ENCODE data around the gene SYPL2. TPM values are rescaled to one million over a fixed set of nuclear protein-coding genes. Genes with fewer than 3 reads are reported as not detected.

SYPL2 gene
- total RNA-seq, 1 donor from 2014 or later: 0.42 TPM

DNA sequence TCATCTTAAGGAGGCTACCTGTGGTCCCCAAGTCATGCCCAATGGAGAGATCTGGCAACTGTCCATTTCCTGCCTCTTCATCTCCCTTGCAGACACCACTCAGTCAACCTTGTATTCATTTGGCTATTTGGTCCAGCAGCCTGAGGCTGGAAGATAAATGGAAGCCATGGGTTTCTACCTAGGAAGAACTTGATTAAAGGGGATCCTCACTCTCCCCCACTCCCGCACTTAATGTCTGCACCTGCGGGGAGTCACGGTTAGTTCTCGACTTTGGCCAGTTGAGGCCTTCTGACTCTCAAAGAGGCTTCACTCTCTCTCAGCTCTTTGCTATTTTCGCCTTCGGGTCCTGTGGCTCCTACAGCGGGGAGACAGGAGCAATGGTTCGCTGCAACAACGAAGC, 8.9 kb downstream of the SYPL2 start:
- Mint-ChIP-seq H3K4me3 (ENCODE audit: unreplicated experiment) (no peak overlapping the region), H3K27ac (ENCODE audit: unreplicated experiment) (no peak overlapping the region), H3K4me1 (ENCODE audit: low read depth, unreplicated experiment) (peaks cover 3% of the 10 kb centered on the region), H3K36me3 (ENCODE audit: unreplicated experiment) (peaks cover 4% of the 10 kb centered on the region), H3K9me3 (ENCODE audit: unreplicated experiment) (peaks cover 4% of the 10 kb centered on the region), H3K27me3 (ENCODE audit: unreplicated experiment) (peaks cover 10% of the 10 kb centered on the region)
- TF ChIP-seq, protein P1, sequence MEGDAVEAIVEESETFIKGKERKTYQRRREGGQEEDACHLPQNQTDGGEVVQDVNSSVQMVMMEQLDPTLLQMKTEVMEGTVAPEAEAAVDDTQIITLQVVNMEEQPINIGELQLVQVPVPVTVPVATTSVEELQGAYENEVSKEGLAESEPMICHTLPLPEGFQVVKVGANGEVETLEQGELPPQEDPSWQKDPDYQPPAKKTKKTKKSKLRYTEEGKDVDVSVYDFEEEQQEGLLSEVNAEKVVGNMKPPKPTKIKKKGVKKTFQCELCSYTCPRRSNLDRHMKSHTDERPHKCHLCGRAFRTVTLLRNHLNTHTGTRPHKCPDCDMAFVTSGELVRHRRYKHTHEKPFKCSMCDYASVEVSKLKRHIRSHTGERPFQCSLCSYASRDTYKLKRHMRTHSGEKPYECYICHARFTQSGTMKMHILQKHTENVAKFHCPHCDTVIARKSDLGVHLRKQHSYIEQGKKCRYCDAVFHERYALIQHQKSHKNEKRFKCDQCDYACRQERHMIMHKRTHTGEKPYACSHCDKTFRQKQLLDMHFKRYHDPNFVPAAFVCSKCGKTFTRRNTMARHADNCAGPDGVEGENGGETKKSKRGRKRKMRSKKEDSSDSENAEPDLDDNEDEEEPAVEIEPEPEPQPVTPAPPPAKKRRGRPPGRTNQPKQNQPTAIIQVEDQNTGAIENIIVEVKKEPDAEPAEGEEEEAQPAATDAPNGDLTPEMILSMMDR (IDR thresholded peaks at IDR 0.05; ENCODE audit: partially characterized antibody, unreplicated experiment): no peak
- no peak for DNase-seq

DNA sequence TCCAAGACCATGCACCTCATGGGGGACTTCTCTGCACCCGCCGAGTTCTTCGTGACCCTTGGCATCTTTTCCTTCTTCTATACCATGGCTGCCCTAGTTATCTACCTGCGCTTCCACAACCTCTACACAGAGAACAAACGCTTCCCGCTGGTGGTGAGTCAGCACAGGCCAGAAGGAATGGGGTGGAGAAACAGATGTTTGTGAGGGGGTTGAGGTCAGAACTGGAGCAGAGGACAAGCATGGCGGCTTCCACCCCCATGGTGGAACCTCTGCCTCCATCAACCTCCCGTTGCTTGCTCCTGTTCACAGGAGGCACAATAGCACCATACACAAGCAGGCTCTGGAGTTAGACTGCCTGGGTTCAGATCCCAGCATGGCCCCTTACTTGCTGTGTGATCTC, 10.5 kb downstream of the SYPL2 start:
- Mint-ChIP-seq H3K27ac (ENCODE audit: unreplicated experiment) (no peak overlapping the region), H3K4me1 (ENCODE audit: low read depth, unreplicated experiment) (peaks cover 3% of the 10 kb centered on the region), H3K4me3 (ENCODE audit: unreplicated experiment) (no peak overlapping the region), H3K27me3 (ENCODE audit: unreplicated experiment) (peaks cover 10% of the 10 kb centered on the region), H3K36me3 (ENCODE audit: unreplicated experiment) (peaks cover 4% of the 10 kb centered on the region), H3K9me3 (ENCODE audit: unreplicated experiment) (peaks cover 4% of the 10 kb centered on the region)
- DNase-seq: no peak
- TF ChIP-seq, protein P1 (IDR thresholded peaks at IDR 0.05; ENCODE audit: partially characterized antibody, unreplicated experiment): no peak

DNA sequence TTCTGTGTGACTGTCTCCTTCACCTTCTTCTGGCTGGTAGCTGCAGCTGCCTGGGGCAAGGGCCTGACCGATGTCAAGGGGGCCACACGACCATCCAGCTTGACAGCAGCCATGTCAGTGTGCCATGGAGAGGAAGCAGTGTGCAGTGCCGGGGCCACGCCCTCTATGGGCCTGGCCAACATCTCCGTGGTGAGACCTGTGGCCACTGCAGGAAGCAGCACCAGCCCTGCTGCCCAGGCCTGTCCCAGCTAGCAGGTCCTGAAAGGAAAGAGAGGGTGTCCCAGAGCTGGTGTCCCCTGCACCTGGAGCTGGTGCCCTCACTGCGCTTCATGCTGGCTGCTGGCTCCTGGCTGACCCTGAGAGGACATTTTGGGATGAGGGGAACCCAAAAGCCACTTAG, 11.5 kb downstream of the SYPL2 start:
- Mint-ChIP-seq H3K36me3 (ENCODE audit: unreplicated experiment) (peaks cover 4% of the 10 kb centered on the region), H3K9me3 (ENCODE audit: unreplicated experiment) (peaks cover 9% of the 10 kb centered on the region), H3K27me3 (ENCODE audit: unreplicated experiment) (peaks cover 17% of the 10 kb centered on the region), H3K4me1 (ENCODE audit: low read depth, unreplicated experiment) (peaks cover 10% of the 10 kb centered on the region), H3K27ac (ENCODE audit: unreplicated experiment) (no peak overlapping the region), H3K4me3 (ENCODE audit: unreplicated experiment) (no peak overlapping the region)
- no peak for DNase-seq
- TF ChIP-seq, protein P1 (IDR thresholded peaks at IDR 0.05; ENCODE audit: partially characterized antibody, unreplicated experiment): no peak

DNA sequence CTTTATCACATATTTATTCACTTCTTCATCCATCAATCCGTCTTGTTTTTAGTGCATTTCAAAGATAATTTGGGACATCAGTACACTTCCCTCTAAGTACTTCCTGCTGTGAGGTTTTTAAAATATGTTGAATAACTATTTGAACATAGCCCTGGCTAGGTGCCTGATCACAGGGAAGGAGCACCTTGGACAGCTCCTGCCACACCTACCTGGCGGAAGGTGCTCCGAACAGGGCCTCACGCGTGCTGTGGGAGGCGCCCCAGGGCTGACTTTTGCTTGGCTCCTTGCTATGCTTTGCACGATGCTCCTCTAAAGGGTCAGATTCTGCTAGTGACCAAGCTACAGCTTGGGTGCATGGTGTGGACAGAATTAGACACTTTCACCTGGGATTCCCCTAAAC, 12.5 kb downstream of the SYPL2 start:
- peaks cover 10% of the 10 kb centered on the region for H3K4me1 Mint-ChIP-seq (ENCODE audit: low read depth, unreplicated experiment)
- peaks cover 4% of the 10 kb centered on the region for H3K36me3 Mint-ChIP-seq (ENCODE audit: unreplicated experiment)
- TF ChIP-seq, protein P1 (IDR thresholded peaks at IDR 0.05; ENCODE audit: partially characterized antibody, unreplicated experiment): no peak
- no peak for DNase-seq
- peaks cover 15% of the 10 kb centered on the region for H3K9me3 Mint-ChIP-seq (ENCODE audit: unreplicated experiment)
- no peak overlapping the region for H3K4me3 Mint-ChIP-seq (ENCODE audit: unreplicated experiment)
- peaks cover 23% of the 10 kb centered on the region for H3K27me3 Mint-ChIP-seq (ENCODE audit: unreplicated experiment)
- no peak overlapping the region for H3K27ac Mint-ChIP-seq (ENCODE audit: unreplicated experiment)

DNA sequence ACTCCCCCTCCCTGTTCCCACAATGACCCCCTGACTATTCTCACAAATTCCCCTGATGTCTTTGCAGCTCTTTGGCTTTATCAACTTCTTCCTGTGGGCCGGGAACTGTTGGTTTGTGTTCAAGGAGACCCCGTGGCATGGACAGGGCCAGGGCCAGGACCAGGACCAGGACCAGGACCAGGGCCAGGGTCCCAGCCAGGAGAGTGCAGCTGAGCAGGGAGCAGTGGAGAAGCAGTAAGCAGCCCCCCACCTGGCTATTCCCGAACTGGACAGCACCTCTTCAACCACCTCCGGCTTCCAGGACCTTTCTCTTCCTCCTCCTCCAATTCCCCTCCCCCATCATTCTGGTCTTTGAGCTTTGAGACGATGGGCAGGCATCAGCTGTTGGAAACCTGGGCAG, 13.0 kb downstream of the SYPL2 start:
- DNase-seq: no peak
- Mint-ChIP-seq H3K36me3 (ENCODE audit: unreplicated experiment) (peaks cover 4% of the 10 kb centered on the region), H3K4me3 (ENCODE audit: unreplicated experiment) (no peak overlapping the region), H3K4me1 (ENCODE audit: low read depth, unreplicated experiment) (peaks cover 10% of the 10 kb centered on the region), H3K27ac (ENCODE audit: unreplicated experiment) (no peak overlapping the region), H3K27me3 (ENCODE audit: unreplicated experiment) (peaks cover 25% of the 10 kb centered on the region), H3K9me3 (ENCODE audit: unreplicated experiment) (peaks cover 16% of the 10 kb centered on the region)
- TF ChIP-seq, protein P1 (IDR thresholded peaks at IDR 0.05; ENCODE audit: partially characterized antibody, unreplicated experiment): no peak

Data from glutamatergic neuron (in vitro differentiated cells).